Stimulated activated CD8-positive, alpha-beta memory T cell treated with anti-CD3 and anti-CD28 coated beads, Interleukin-7, amount 100 ng/mL, for 4 hours (primary cell): ENCODE measurements around the gene DLST.
A peak's percentile ranks its signal among the peaks of the same experiment; 100 is the strongest.

Experiments used
- DNase-seq, 2 donors: peaks; one replicate each; pipeline ENCODE4 v3.0.0-alpha.2; 2020; ENCODE audit warnings: low read depth in 2 of 2

The DLST gene

GRCh38 chr14:74940956-74941565, 59.3 kb downstream of the DLST start:
- no peak for DNase-seq

- DNase-seq, result peak; percentile 43 to 53
These were observed 60.0 kb downstream of the DLST start for GRCh38 chr14:74941676-74942097.

- DNase-seq, result no peak
These were observed 60.5 kb downstream of the DLST start for GRCh38 chr14:74942181-74942580.

GRCh38 chr14:74942608-74943007, 60.9 kb downstream of the DLST start:
- no peak for DNase-seq

GRCh38 chr14:74945261-74945851, 63.6 kb downstream of the DLST start:
- no peak for DNase-seq

GRCh38 chr14:74945852-74946658, 64.3 kb downstream of the DLST start:
- peak; percentile 43 to 46 for DNase-seq

- DNase-seq, result no peak
These were observed 65.1 kb downstream of the DLST start for GRCh38 chr14:74946659-74947281.

GRCh38 chr14:74947353-74948227, 65.9 kb downstream of the DLST start:
- DNase-seq, result no peak

GRCh38 chr14:74948228-74949175, 66.8 kb downstream of the DLST start:
- DNase-seq, result no peak

- no peak for DNase-seq
These were observed 67.5 kb downstream of the DLST start for GRCh38 chr14:74949191-74949601.

GRCh38 chr14:74949859-74950573, 68.3 kb downstream of the DLST start:
- DNase-seq, result no peak

- DNase-seq, result no peak
These were observed 69.2 kb downstream of the DLST start for GRCh38 chr14:74950795-74951442.

GRCh38 chr14:74951443-74952179, 69.9 kb downstream of the DLST start:
- no peak for DNase-seq

GRCh38 chr14:74952180-74952665, 70.5 kb downstream of the DLST start:
- no peak for DNase-seq

- no peak for DNase-seq
These were observed 71.2 kb downstream of the DLST start for GRCh38 chr14:74952697-74953484.
